Vagina (tissue), 2 donors: ENCODE measurements around the gene POP7. TPM values are rescaled to one million over a fixed set of nuclear protein-coding genes. Genes with fewer than 3 reads are reported as not detected.

Source experiments
- DNase-seq, 2 donors: peaks; one replicate each; pipeline ENCODE4 v3.0.0-alpha.2; 2017; ENCODE audit errors: extremely low spot score in 2 of 2
- H3K27ac ChIP-seq: fragments of 200-600 bp; sonication (generic); one replicate; pipeline ENCODE4 v1.5.1; 2019
- H3K27me3 ChIP-seq: fragments of 200-600 bp; sonication (generic); one replicate; pipeline ENCODE4 v1.5.1; 2019
- H3K36me3 ChIP-seq, 2 donors: fragments of 200-600 bp; sonication (generic); one replicate each; pipeline ENCODE4 v1.5.1; 2017 to 2019
- H3K4me1 ChIP-seq: fragments of 200-600 bp; sonication (generic); one replicate; pipeline ENCODE4 v1.5.1; 2019
- H3K4me3 ChIP-seq, 2 donors: fragments of 200-600 bp; sonication (generic); 1 replicate in 1 of 2; 2 replicates in 1 of 2; pipeline ENCODE4 v1.5.1; 2016 to 2019
- H3K9me3 ChIP-seq: fragments of 200-600 bp; sonication (generic); one replicate; pipeline ENCODE4 v1.5.1; 2019
- CTCF ChIP-seq, 3 experiments: fragments of 450-650 bp in 2 of 3; fragments of 200-600 bp in 1 of 3; sonication (generic) in 1 of 3; IDR thresholded peaks; one replicate each; pipeline ENCODE4 v1.5.1; 2017 to 2019; ENCODE audit warnings: antibody characterized with exemption in 3 of 3, mild to moderate bottlenecking in 2 of 3, moderate library complexity in 2 of 3
- POLR2A ChIP-seq, 2 donors: fragments of 450-650 bp; IDR thresholded peaks; one replicate each; pipeline ENCODE4 v1.6.1; 2017; ENCODE audit warnings: antibody characterized with exemption in 2 of 2, mild to moderate bottlenecking in 2 of 2, moderate library complexity in 2 of 2
- POLR2AphosphoS5 ChIP-seq, 2 donors: sonication (generic); formaldehyde crosslinking; IDR thresholded peaks; one replicate each; pipeline ENCODE4 v1.9.0; 2017; ENCODE audit warnings: antibody characterized with exemption in 2 of 2, mild to moderate bottlenecking in 2 of 2, low read depth in 1 of 2; ENCODE audit not compliant: insufficient read depth in 1 of 2
- intact Hi-C: fragments of 100-400 bp; cut with DNase I; formaldehyde crosslinking; loops from one replicate; pipeline ENCODE4 v1.15.1; 2023
- total RNA-seq: library from RNA; depleted of rRNA; stranded (reverse); fragments of >200 nt; gene quantifications from one replicate; pipeline ENCODE4 v1.2.3, GENCODE V29; 2016

The POP7 gene
- total RNA-seq, 1 donor from 2014 or later, result 44.0 TPM

- H3K4me3 ChIP-seq, result no peak overlapping the region
- intact Hi-C loops, result no loop called here
- no peak for DNase-seq
- H3K36me3 ChIP-seq, result no peaks in the 10 kb centered on the region
- no peak overlapping the region for H3K27ac ChIP-seq
- H3K9me3 ChIP-seq, result no peaks in the 10 kb centered on the region
- H3K4me1 ChIP-seq, result no peaks in the 10 kb centered on the region
- TF ChIP-seq CTCF (IDR thresholded peaks at IDR 0.05) (no peak), POLR2A (IDR thresholded peaks at IDR 0.05) (no peak), POLR2AphosphoS5 (IDR thresholded peaks at IDR 0.05; ENCODE audit: insufficient read depth in 1 of 2, low read depth in 1 of 2) (no peak)
- H3K27me3 ChIP-seq, result no peaks in the 10 kb centered on the region
Observed at GRCh38 chr7:100752994-100753393, 47.1 kb downstream of the POP7 start.

GRCh38 chr7:100753750-100754149, 47.8 kb downstream of the POP7 start:
- no peak for TF ChIP-seq POLR2A (IDR thresholded peaks at IDR 0.05)
- no peak for TF ChIP-seq POLR2AphosphoS5 (IDR thresholded peaks at IDR 0.05; ENCODE audit: insufficient read depth in 1 of 2, low read depth in 1 of 2)
- no peak for TF ChIP-seq CTCF (IDR thresholded peaks at IDR 0.05)

More at GRCh38 chr7:100753750-100754149, 47.8 kb downstream of the POP7 start:
- Histone ChIP-seq H3K36me3 (no peaks in the 10 kb centered on the region), H3K27ac (no peak overlapping the region), H3K9me3 (no peaks in the 10 kb centered on the region), H3K4me3 (no peak overlapping the region), H3K4me1 (no peaks in the 10 kb centered on the region), H3K27me3 (no peaks in the 10 kb centered on the region)
- intact Hi-C loops, result no loop called here
- DNase-seq, result no peak

Other genes with a start within 250 kb of the POP7 start
- not detected for gene SPACDR, start 241.9 kb upstream of the POP7 start, total RNA-seq
- gene TSC22D4, start 226.9 kb upstream of the POP7 start, total RNA-seq, result 34.6 TPM
- gene NYAP1, start 222.2 kb upstream of the POP7 start, total RNA-seq, result 3.9 TPM
- gene AGFG2, start 166.9 kb upstream of the POP7 start, total RNA-seq, result 37.6 TPM
- 2.9 TPM for gene SAP25, start 132.2 kb upstream of the POP7 start, total RNA-seq
- 72.2 TPM for gene LRCH4, start 120.0 kb upstream of the POP7 start, total RNA-seq
- gene FBXO24, start 119.8 kb upstream of the POP7 start, total RNA-seq, result 0.98 TPM
- 85.4 TPM for gene PCOLCE, start 103.8 kb upstream of the POP7 start, total RNA-seq
- 11.8 TPM for gene MOSPD3, start 93.6 kb upstream of the POP7 start, total RNA-seq
- 0.25 TPM for gene TFR2, start 64.6 kb upstream of the POP7 start, total RNA-seq
- gene ACTL6B, start 49.7 kb upstream of the POP7 start, total RNA-seq, result 0.49 TPM
- 283 TPM for gene GNB2, start 32.4 kb upstream of the POP7 start, total RNA-seq
- gene GIGYF1, start 11.9 kb upstream of the POP7 start, total RNA-seq, result 20.6 TPM
- gene EPO, start 14.3 kb downstream of the POP7 start, total RNA-seq, result not detected
- not detected for gene ZAN, start 27.5 kb downstream of the POP7 start, total RNA-seq
- gene EPHB4, start 121.4 kb downstream of the POP7 start, total RNA-seq, result 72.4 TPM
- 15.7 TPM for gene SLC12A9, start 146.6 kb downstream of the POP7 start, total RNA-seq
- gene TRIP6, start 161.3 kb downstream of the POP7 start, total RNA-seq, result 52.1 TPM
- 96.5 TPM for gene SRRT, start 169.0 kb downstream of the POP7 start, total RNA-seq
- gene UFSP1, start 183.6 kb downstream of the POP7 start, total RNA-seq, result 3.4 TPM
- 9.3 TPM for gene ACHE, start 189.8 kb downstream of the POP7 start, total RNA-seq
- gene MUC3A, start 243.4 kb downstream of the POP7 start, total RNA-seq, result 0.49 TPM